H1 (cell line): ENCODE results near the gene PRICKLE1. TPM values are rescaled to one million over a fixed set of nuclear protein-coding genes. Genes with fewer than 3 reads are reported as not detected.
A peak's percentile ranks its signal among the peaks of the same experiment; 100 is the strongest.

Experiments used
- CTCF ChIA-PET: fragments of 300-600 bp; sonication (Branson Sonifier 250); formaldehyde crosslinking; loops from one replicate; lab custom pipeline; 2021; ENCODE audit not compliant: partially characterized antibody; lab: Charles Lee
- POLR2A ChIA-PET: fragments of 300-600 bp; sonication (Branson Sonifier 250); formaldehyde crosslinking; loops from one replicate; lab custom pipeline; 2021; ENCODE audit warnings: inconsistent platforms; ENCODE audit not compliant: partially characterized antibody; lab: Charles Lee
- DNase-seq, 2 experiments: peaks; one replicate each; pipeline versions ENCODE4 v3.0.0 to v3.0.0-alpha.2; 2010 to 2022; ENCODE audit warnings: low spot score in 2 of 2, low read depth in 1 of 2, mixed read lengths in 1 of 2
- FAIRE-seq: peaks from 2 replicates; lab custom pipeline; 2011; peaks lifted over from hg19 to GRCh38; lab: Jason Lieb, UNC
- H2AFZ ChIP-seq: 2 replicates; pipeline ENCODE4 v1.8.1; 2012; ENCODE audit warnings: low read length, inconsistent platforms
- H2AK5ac ChIP-seq: 2 replicates; pipeline ENCODE4 v1.6.1; 2013; ENCODE audit warnings: low read depth, low read length
- H2BK120ac ChIP-seq: replicated peaks from 2 replicates; pipeline ENCODE3; 2013; ENCODE audit warnings: low read depth, low read length, inconsistent platforms
- H2BK12ac ChIP-seq: 2 replicates; pipeline ENCODE4 v1.6.1; 2013; ENCODE audit warnings: low read depth, low read length
- H2BK15ac ChIP-seq: 2 replicates; pipeline ENCODE4 v1.6.1; 2013; ENCODE audit warnings: low read length
- H2BK20ac ChIP-seq: 2 replicates; pipeline ENCODE4 v1.6.1; 2013; ENCODE audit warnings: low read length
- H2BK5ac ChIP-seq: 2 replicates; pipeline ENCODE4 v1.6.1; 2013; ENCODE audit warnings: low read depth, low read length
- H3K14ac ChIP-seq: 2 replicates; pipeline ENCODE4 v1.6.1; 2013; ENCODE audit warnings: inconsistent platforms; ENCODE audit not compliant: insufficient read length
- H3K18ac ChIP-seq: 2 replicates; pipeline ENCODE4 v1.6.1; 2013; ENCODE audit warnings: low read length; ENCODE audit errors: extremely low read depth
- H3K23ac ChIP-seq: 2 replicates; pipeline ENCODE4 v1.6.1; 2013; ENCODE audit warnings: inconsistent platforms; ENCODE audit not compliant: insufficient read length
- H3K23me2 ChIP-seq: 2 replicates; pipeline ENCODE4 v1.6.1; 2013; ENCODE audit warnings: low read depth, low read length
- H3K27ac ChIP-seq: 2 replicates; pipeline ENCODE4 v1.6.1; 2011; ENCODE audit warnings: low read depth, low read length, inconsistent platforms
- H3K27me3 ChIP-seq, 4 experiments: replicated peaks in 1 of 4; 1 replicate in 1 of 4; 2 replicates in 3 of 4; pipeline versions ENCODE4 v1.6.1 to v1.8.1; 2011 to 2013; ENCODE audit warnings: low read length in 3 of 4, mild to moderate bottlenecking in 3 of 4, inconsistent platforms in 2 of 4, mixed read lengths in 2 of 4, moderate library complexity in 1 of 4; ENCODE audit not compliant: control insufficient read depth in 3 of 4, insufficient read depth in 3 of 4; ENCODE audit errors: extremely low read depth in 1 of 4
- H3K36me3 ChIP-seq, 4 experiments: 2 replicates each; pipeline versions ENCODE4 v1.6.1 to v1.8.1; 2011 to 2013; ENCODE audit warnings: mild to moderate bottlenecking in 4 of 4, low read length in 3 of 4, moderate library complexity in 2 of 4, control low read depth in 1 of 4, inconsistent platforms in 1 of 4; ENCODE audit not compliant: insufficient read depth in 4 of 4, control insufficient read depth in 2 of 4
- H3K4ac ChIP-seq: replicated peaks from 2 replicates; pipeline ENCODE3; 2013; ENCODE audit warnings: low read length, low read depth, mixed read lengths, inconsistent platforms; ENCODE audit not compliant: insufficient read length
- H3K4me1 ChIP-seq, 4 experiments: replicated peaks in 1 of 4; 1 replicate in 1 of 4; 2 replicates in 3 of 4; pipeline versions ENCODE4 v1.6.1 to v1.8.1; 2011 to 2013; ENCODE audit warnings: low read length in 3 of 4, inconsistent platforms in 2 of 4, mixed read lengths in 1 of 4; ENCODE audit not compliant: insufficient read depth in 4 of 4, control insufficient read depth in 3 of 4
- H3K4me2 ChIP-seq, 2 experiments: 2 replicates each; pipeline versions ENCODE4 v1.6.1 to v1.8.1; 2011 to 2013; ENCODE audit warnings: low read depth in 2 of 2, low read length in 2 of 2, control low read depth in 1 of 2, inconsistent platforms in 1 of 2, mild to moderate bottlenecking in 1 of 2; ENCODE audit not compliant: insufficient read depth in 1 of 2
- H3K4me3 ChIP-seq, 4 experiments: fragments of 200-600, 300-600 bp in 1 of 4; sonication (generic), shearing (Covaris generic), sonication (Bioruptor Twin) in 1 of 4; 2 replicates each; pipeline versions ENCODE4 v1.5.1 to v1.8.1; 2011 to 2016; ENCODE audit warnings: low read length in 4 of 4, low read depth in 3 of 4, control low read depth in 2 of 4, inconsistent platforms in 2 of 4, mild to moderate bottlenecking in 2 of 4, mixed read lengths in 1 of 4, moderate library complexity in 1 of 4; ENCODE audit not compliant: insufficient read depth in 2 of 4; ENCODE audit errors: extremely low read depth in 1 of 4
- H3K56ac ChIP-seq: replicated peaks from 2 replicates; pipeline ENCODE3; 2013; ENCODE audit warnings: low read depth, mild to moderate bottlenecking, mixed read lengths, low read length, inconsistent platforms; ENCODE audit not compliant: insufficient read length
- H3K79me1 ChIP-seq: 2 replicates; pipeline ENCODE4 v1.6.1; 2013; ENCODE audit warnings: low read depth, low read length, control low read depth
- H3K79me2 ChIP-seq, 2 experiments: 2 replicates each; pipeline versions ENCODE4 v1.6.1 to v1.8.1; 2012 to 2013; ENCODE audit warnings: low read length in 2 of 2, mild to moderate bottlenecking in 2 of 2, inconsistent platforms in 1 of 2; ENCODE audit not compliant: insufficient read depth in 2 of 2, control insufficient read depth in 1 of 2
- H3K9ac ChIP-seq, 4 experiments: replicated peaks in 1 of 4; 1 replicate in 1 of 4; 2 replicates in 3 of 4; pipeline versions ENCODE4 v1.6.1 to v1.8.1; 2011 to 2013; ENCODE audit warnings: low read depth in 3 of 4, low read length in 3 of 4, control low read depth in 2 of 4, mild to moderate bottlenecking in 2 of 4, moderate library complexity in 2 of 4, inconsistent platforms in 1 of 4; ENCODE audit errors: extremely low read depth in 1 of 4
- H3K9me3 ChIP-seq, 2 experiments: 2 replicates each; pipeline versions ENCODE4 v1.6.1 to v1.8.1; 2012 to 2013; ENCODE audit warnings: mild to moderate bottlenecking in 2 of 2, moderate library complexity in 2 of 2, control low read depth in 1 of 2, inconsistent platforms in 1 of 2, low read depth in 1 of 2, low read length in 1 of 2, mixed read lengths in 1 of 2; ENCODE audit not compliant: insufficient read depth in 2 of 2
- H4K20me1 ChIP-seq, 2 experiments: replicated peaks in 1 of 2; 2 replicates each; pipeline versions ENCODE3 to v1.8.1; 2011 to 2013; ENCODE audit warnings: inconsistent platforms in 2 of 2, low read length in 2 of 2, mild to moderate bottlenecking in 1 of 2; ENCODE audit not compliant: insufficient read depth in 2 of 2, control insufficient read depth in 1 of 2
- H4K5ac ChIP-seq: 2 replicates; pipeline ENCODE4 v1.6.1; 2013; ENCODE audit warnings: low read length, low read depth, mixed read lengths, inconsistent platforms; ENCODE audit not compliant: insufficient read length
- H4K8ac ChIP-seq: 2 replicates; pipeline ENCODE4 v1.8.0; 2013; ENCODE audit warnings: mild to moderate bottlenecking, moderate library complexity, low read length, inconsistent platforms; ENCODE audit not compliant: insufficient read depth; ENCODE audit errors: extremely low read depth
- H4K91ac ChIP-seq: replicated peaks from 2 replicates; pipeline ENCODE3; 2013; ENCODE audit warnings: low read length, mixed read lengths, inconsistent platforms; ENCODE audit not compliant: insufficient read length
- EZH2 ChIP-seq: fragments of 200-600 bp; sonication (generic); IDR thresholded peaks from 2 replicates; pipeline ENCODE4 v1.7.1; 2012; ENCODE audit warnings: low read depth, mild to moderate bottlenecking, moderate library complexity, low read length, inconsistent platforms; ENCODE audit not compliant: severe bottlenecking
- POLR2AphosphoS5 ChIP-seq: IDR thresholded peaks from 2 replicates; pipeline ENCODE4 v1.6.1; 2011; ENCODE audit warnings: low read depth, low read length
- TCF12 ChIP-seq: IDR thresholded peaks from 2 replicates; pipeline ENCODE4 v1.6.1; 2011; ENCODE audit warnings: low read depth, mild to moderate bottlenecking, low read length
- WGBS, 2 experiments: shearing (Covaris generic) in 1 of 2; methylation state at CpG; one replicate each; pipeline versions ENCODE4 v1.1.6 to v1.1.7; 2013 to 2015; ENCODE audit warnings: low lambda C conversion rate in 2 of 2, mixed read lengths in 2 of 2, inconsistent platforms in 1 of 2, low coverage in 1 of 2, missing lambda C conversion rate in 1 of 2; ENCODE audit not compliant: insufficient replicate concordance in 2 of 2, insufficient coverage in 1 of 2, insufficient read length in 1 of 2; ENCODE audit errors: extremely low coverage in 1 of 2, missing lambda C conversion rate in 1 of 2; 5-methylcytosine and 5-hydroxymethylcytosine counted together
- polyA plus RNA-seq, 7 experiments: library from polyadenylated mRNA; depleted of rRNA in 3 of 7; stranded (reverse) in 5 of 7; unstranded in 2 of 7; fragments of >200 nt in 5 of 7; fragments of 200-250 nt in 2 of 7; gene quantifications; 1 replicate in 5 of 7; 2 replicates in 1 of 7; 4 replicates in 1 of 7; pipeline versions ENCODE4 v1.2.1 to v1.2.3, GENCODE V29; 2011 to 2013; ENCODE audit warnings: missing spikeins in 2 of 7, mixed read lengths in 2 of 7
- total RNA-seq: library from RNA; stranded (reverse); fragmentation: NEBNext Ultra II Directional; extraction: Animal tissue kit (Norgen Biotek cat#: 25700); gene quantifications from 2 replicates; pipeline ENCODE4 v1.2.1, GENCODE V29; 2021

The PRICKLE1 gene
- total and polyA plus RNA-seq, 2 of the 8 experiments (the other 6 are each of a cell fraction or from before 2014, with no cell fraction given) = 14.0 to 22.4 TPM

GRCh38 chr12:42484996-42485395 is 104.5 kb downstream of the PRICKLE1 start:
- peaks cover 11 to 21% (median 20%) of the 10 kb centered on the region in 4 experiments; a peak in 6 of 7 replicates for H3K4me1 ChIP-seq
- WGBS, 2 experiments = 0% methylated on average over 3 of the region's 3 CpGs; no CpG with 5 or more reads in 1 of the 2 experiments
- CTCF ChIA-PET = interaction anchor here (0.6 to 10.7 kb wide), 6 partner anchors 15 to 735 kb away, joined by 3 to 104 read pairs (median 4); no protein-coding TSS in a partner anchor

More at GRCh38 chr12:42484996-42485395, 104.5 kb downstream of the PRICKLE1 start:
- H2BK15ac ChIP-seq = no peak overlapping the region
- no peaks in the 10 kb centered on the region; the same call in 1 of the 2 replicates for H3K79me1 ChIP-seq
- H2BK120ac ChIP-seq = peak overlapping the region; percentile 43
- H3K27ac ChIP-seq = no peak overlapping the region
- peaks cover 0 to 4% (median 3%) of the 10 kb centered on the region in 4 experiments; a peak in 4 of 7 replicates for H3K27me3 ChIP-seq
- peak overlapping the region; percentile 75 to 90 for H3K4me2 ChIP-seq
- no peak overlapping the region for H3K14ac ChIP-seq
- H4K5ac ChIP-seq = no peak overlapping the region
- no peak overlapping the region; the same call in 1 of the 2 replicates for H2BK12ac ChIP-seq
- H3K9me3 ChIP-seq = no peaks in the 10 kb centered on the region
- peaks cover 2 to 9% of the 10 kb centered on the region in 2 experiments for H4K20me1 ChIP-seq
- no peak overlapping the region for H3K18ac ChIP-seq
- H3K4ac ChIP-seq = no peak overlapping the region
- H2AK5ac ChIP-seq = no peak overlapping the region
- TF ChIP-seq TCF12 (no peak), EZH2 (peak; percentile 25), POLR2AphosphoS5 (no peak)
- FAIRE-seq = no peak
- POLR2A ChIA-PET = interaction anchor here (0.6 to 3.5 kb wide), 13 partner anchors 10 to 123 kb away, joined by 3 to 39 read pairs (median 4); partner anchors contain the start of gene PRICKLE1
- H3K79me2 ChIP-seq = peaks cover 0 to 33% of the 10 kb centered on the region in 2 experiments; a peak in 3 of 4 replicates
- DNase-seq = no peak
- no peak overlapping the region for H4K8ac ChIP-seq
- peaks cover 12% of the 10 kb centered on the region for H3K23me2 ChIP-seq
- no peak overlapping the region for H2BK5ac ChIP-seq
- H3K9ac ChIP-seq = no peak overlapping the region
- no peak overlapping the region for H2BK20ac ChIP-seq
- peak overlapping the region in 1 of 4 experiments; percentile 71; a peak in 2 of 8 replicates for H3K4me3 ChIP-seq
- no peak overlapping the region for H3K56ac ChIP-seq
- no peak overlapping the region for H2AFZ ChIP-seq
- no peak overlapping the region for H4K91ac ChIP-seq
- H3K36me3 ChIP-seq = no peaks in the 10 kb centered on the region
- H3K23ac ChIP-seq = no peak overlapping the region
